Breast epithelium (tissue), 3 donors: ENCODE results near the gene NDUFB11.

Experiments used
- CTCF ChIP-seq, 3 donors: fragments of 450-650 bp; IDR thresholded peaks; one replicate each; pipeline ENCODE4 v1.5.1; 2016 to 2017; ENCODE audit warnings: antibody characterized with exemption in 3 of 3, mild to moderate bottlenecking in 3 of 3, moderate library complexity in 3 of 3
- POLR2AphosphoS5 ChIP-seq, 3 donors: sonication (generic); formaldehyde crosslinking; IDR thresholded peaks; one replicate each; pipeline ENCODE4 v1.6.1; 2017; ENCODE audit warnings: antibody characterized with exemption in 3 of 3

- TF ChIP-seq CTCF (IDR thresholded peaks at IDR 0.05) (no peak), POLR2AphosphoS5 (IDR thresholded peaks at IDR 0.05) (no peak)
These were observed 26.6 kb upstream of the NDUFB11 start for GRCh38 chrX:47170861-47171692.
